HL-60 (cell line): Measurements from ENCODE around the gene APCDD1.

Source experiments
- DNase-seq, 2 experiments: peaks; one replicate each; pipeline ENCODE4 v3.0.0-alpha.2; 2010 to 2020; ENCODE audit warnings: low read depth in 1 of 2, low spot score in 1 of 2
- H3K27ac ChIP-seq: fragments of 250-450 bp; sonication (Bioruptor Pico); replicated peaks from 2 replicates; pipeline ENCODE4 v1.5.1; 2020; ENCODE audit warnings: mild to moderate bottlenecking, moderate library complexity
- H3K27me3 ChIP-seq: fragments of 250-450 bp; sonication (Bioruptor Pico); 2 replicates; pipeline ENCODE4 v1.5.1; 2021; ENCODE audit warnings: mild to moderate bottlenecking, moderate library complexity; ENCODE audit not compliant: insufficient read depth, poor library complexity, severe bottlenecking
- H3K4me3 ChIP-seq: replicated peaks from 2 replicates; pipeline ENCODE4 v1.5.1; 2011; ENCODE audit warnings: mild to moderate bottlenecking, control low read depth, low read length; ENCODE audit not compliant: insufficient read depth
- CTCF ChIP-seq: IDR thresholded peaks from one replicate; pipeline ENCODE4 v1.5.1; 2011; ENCODE audit warnings: low read length, control low read depth, inconsistent platforms; ENCODE audit not compliant: insufficient read depth
- GABPA ChIP-seq: IDR thresholded peaks from 2 replicates; pipeline ENCODE4 v1.6.1; 2012; ENCODE audit warnings: low read depth
- POLR2AphosphoS5 ChIP-seq: IDR thresholded peaks from 2 replicates; pipeline ENCODE4 v1.6.1; 2012; ENCODE audit warnings: low read depth
- REST ChIP-seq: IDR thresholded peaks from 2 replicates; pipeline ENCODE4 v1.6.1; 2012; ENCODE audit warnings: low read depth; ENCODE audit not compliant: insufficient replicate concordance
- SPI1 ChIP-seq: IDR thresholded peaks from 2 replicates; pipeline ENCODE4 v1.6.1; 2012; ENCODE audit warnings: low read depth, mild to moderate bottlenecking, borderline replicate concordance

APCDD1 gene

GRCh38 chr18:10524507-10525370 lies 70.3 kb downstream of the APCDD1 start:
- H3K4me3 ChIP-seq: peak overlapping the region; percentile 69
- peak overlapping the region; percentile 74 for H3K27ac ChIP-seq
- peak; percentile 65 to 73 for DNase-seq
- no peak for TF ChIP-seq SPI1
- no peak for TF ChIP-seq GABPA
- 0 out of 2 replicates have a peak, but pooled peaks have one; percentile 40 for TF ChIP-seq POLR2AphosphoS5
- no peak for TF ChIP-seq REST
- no peak for TF ChIP-seq CTCF
- no peaks in the 10 kb centered on the region for H3K27me3 ChIP-seq

GRCh38 chr18:10525371-10525691 lies 70.9 kb downstream of the APCDD1 start:
- Histone ChIP-seq H3K4me3 (peak overlapping the region; percentile 69), H3K27ac (peak overlapping the region; percentile 74), H3K27me3 (no peaks in the 10 kb centered on the region)
- no peak for DNase-seq
- TF ChIP-seq SPI1 (no peak), GABPA (no peak), POLR2AphosphoS5 (no peak), REST (no peak), CTCF (no peak)

- Histone ChIP-seq H3K27ac (peak within 1 kb of the TSS; percentile 74), H3K4me3 (peak within 1 kb of the TSS; percentile 69), H3K27me3 (no peaks in the 10 kb centered on the region)
- TF ChIP-seq GABPA (0 out of 2 replicates have a peak, but pooled peaks have one; percentile 37), POLR2AphosphoS5 (peak; percentile 71), REST (no peak)
- DNase-seq: peak; percentile 96 to 97
Observed at GRCh38 chr18:10525697-10526560, 71.5 kb downstream of the APCDD1 start, which contains the start of gene NAPG. NAPG (plus strand) TSS chr18:10526027; CDS start chr18:10526103, 76 bp downstream.
